Nephron progenitor cell (in vitro differentiated cells): ENCODE results near the gene PANK3.
A peak's percentile ranks its signal among the peaks of the same experiment; 100 is the strongest.

Source experiments
- DNase-seq: peaks from one replicate; pipeline ENCODE4 v3.0.0; 2021
- H3K27ac Mint-ChIP-seq: 2 replicates; pipeline ENCODE4 v1.8.0; 2021; ENCODE audit warnings: mild to moderate bottlenecking, moderate library complexity, mixed read lengths
- H3K27me3 Mint-ChIP-seq: 2 replicates; pipeline ENCODE4 v1.8.0; 2021; ENCODE audit warnings: mild to moderate bottlenecking, low read depth, mixed read lengths; ENCODE audit not compliant: poor library complexity
- H3K36me3 Mint-ChIP-seq: 2 replicates; pipeline ENCODE4 v1.8.0; 2021; ENCODE audit warnings: low read depth, mixed read lengths
- H3K4me1 Mint-ChIP-seq: 2 replicates; pipeline ENCODE4 v1.8.0; 2021; ENCODE audit warnings: mixed read lengths
- H3K4me3 Mint-ChIP-seq: 2 replicates; pipeline ENCODE4 v1.8.0; 2021; ENCODE audit warnings: mild to moderate bottlenecking, moderate library complexity, mixed read lengths
- H3K9me3 Mint-ChIP-seq: 2 replicates; pipeline ENCODE4 v1.8.0; 2021; ENCODE audit warnings: mild to moderate bottlenecking, moderate library complexity, mixed read lengths
- CTCF ChIP-seq: fragments of 200-600 bp; sonication (generic); IDR thresholded peaks from 2 replicates; pipeline ENCODE4 v1.5.0; 2021; ENCODE audit warnings: antibody characterized with exemption

PANK3 gene

GRCh38 chr5:168578538-168579487, at the start of gene PANK3:
PANK3 (minus strand) TSS chr5:168579368; CDS start chr5:168579283, 85 bp downstream.
- H3K4me1 Mint-ChIP-seq = peaks cover 32% of the 10 kb centered on the region

GRCh38 chr5:168624850-168625364, 45.7 kb upstream of the PANK3 start:
- Mint-ChIP-seq H3K27ac (no peak overlapping the region), H3K9me3 (peaks cover 6% of the 10 kb centered on the region), H3K27me3 (peaks cover 9% of the 10 kb centered on the region), H3K4me1 (peaks cover 7% of the 10 kb centered on the region), H3K36me3 (peaks cover 4% of the 10 kb centered on the region), H3K4me3 (no peak overlapping the region)
- no peak for DNase-seq
- TF ChIP-seq CTCF = no peak

More at GRCh38 chr5:168578538-168579487, at the start of gene PANK3:
- H3K36me3 Mint-ChIP-seq = peaks cover 36% of the 10 kb centered on the region
- TF ChIP-seq CTCF = no peak
- no peaks in the 10 kb centered on the region for H3K27me3 Mint-ChIP-seq
- H3K27ac Mint-ChIP-seq = peak within 1 kb of the TSS; percentile 99
- H3K9me3 Mint-ChIP-seq = peaks cover 26% of the 10 kb centered on the region
- DNase-seq = no peak
- H3K4me3 Mint-ChIP-seq = peak within 1 kb of the TSS; percentile 98

- no peak overlapping the region for H3K27ac Mint-ChIP-seq
- peaks cover 14% of the 10 kb centered on the region for H3K27me3 Mint-ChIP-seq
- DNase-seq = no peak
- no peaks in the 10 kb centered on the region for H3K4me1 Mint-ChIP-seq
- H3K36me3 Mint-ChIP-seq = no peaks in the 10 kb centered on the region
- no peaks in the 10 kb centered on the region for H3K9me3 Mint-ChIP-seq
- no peak overlapping the region for H3K4me3 Mint-ChIP-seq
- TF ChIP-seq CTCF = no peak
Measured at GRCh38 chr5:168620807-168621206, 41.6 kb upstream of the PANK3 start.

- Mint-ChIP-seq H3K36me3 (no peaks in the 10 kb centered on the region), H3K4me3 (no peak overlapping the region), H3K27ac (no peak overlapping the region), H3K27me3 (peaks cover 12% of the 10 kb centered on the region), H3K9me3 (no peaks in the 10 kb centered on the region), H3K4me1 (peaks cover 19% of the 10 kb centered on the region)
- DNase-seq = no peak
- no peak for TF ChIP-seq CTCF
Measured at GRCh38 chr5:168614661-168615060, 35.5 kb upstream of the PANK3 start.

GRCh38 chr5:168613996-168614395, 34.8 kb upstream of the PANK3 start:
- Mint-ChIP-seq H3K4me1 (peaks cover 19% of the 10 kb centered on the region), H3K9me3 (no peaks in the 10 kb centered on the region), H3K36me3 (no peaks in the 10 kb centered on the region), H3K27ac (no peak overlapping the region), H3K27me3 (peaks cover 12% of the 10 kb centered on the region), H3K4me3 (no peak overlapping the region)
- no peak for DNase-seq
- no peak for TF ChIP-seq CTCF
